Stimulated activated CD4-positive, alpha-beta T cell treated with anti-CD3 and anti-CD28 coated beads, Interleukin-15, amount 100 ng/mL, for 48 hours (primary cell): ENCODE results near the gene MAN2B2.

ENCODE experiments used
- DNase-seq, 2 donors: peaks; one replicate each; pipeline ENCODE4 v3.0.0-alpha.2; 2020; ENCODE audit warnings: low read depth in 2 of 2

The MAN2B2 gene

DNA sequence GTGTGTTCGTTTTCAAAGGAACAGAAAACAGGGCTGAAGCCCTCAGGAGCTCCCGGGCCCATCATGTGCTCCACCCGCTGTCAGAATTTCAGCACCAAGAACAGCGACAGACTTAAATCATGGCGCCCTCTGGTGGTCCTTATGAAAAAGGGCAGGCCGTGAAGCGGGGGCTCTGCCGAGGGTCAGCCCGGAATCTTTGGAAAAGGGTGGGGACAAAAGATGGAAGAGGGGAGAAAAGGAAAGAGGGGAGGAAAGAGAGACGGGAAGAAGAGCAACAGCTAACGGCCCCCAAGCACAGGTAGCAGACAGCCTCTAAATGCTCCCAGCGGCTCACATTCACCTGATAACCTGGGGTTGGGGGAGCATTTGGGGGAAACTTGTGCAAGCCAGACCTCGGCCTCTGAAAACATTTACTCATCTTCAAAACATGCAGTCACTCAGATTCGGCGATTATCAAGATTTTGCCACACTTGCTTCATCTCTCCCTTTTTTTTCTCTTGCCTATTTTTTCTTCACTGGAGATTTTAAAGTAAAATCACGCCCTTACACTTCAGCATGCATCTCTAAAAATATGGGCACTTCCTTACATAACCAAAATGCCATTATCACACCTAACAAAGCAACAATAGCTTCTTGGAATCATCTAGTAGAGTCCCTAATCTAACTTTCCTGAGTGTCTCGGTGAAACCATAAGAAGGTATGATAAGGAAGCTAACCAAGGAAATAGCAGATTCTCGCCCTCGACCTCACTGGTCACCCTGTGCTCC lies 28.1 kb upstream of the MAN2B2 start:
- DNase-seq = peak; percentile 14 to 19

DNA sequence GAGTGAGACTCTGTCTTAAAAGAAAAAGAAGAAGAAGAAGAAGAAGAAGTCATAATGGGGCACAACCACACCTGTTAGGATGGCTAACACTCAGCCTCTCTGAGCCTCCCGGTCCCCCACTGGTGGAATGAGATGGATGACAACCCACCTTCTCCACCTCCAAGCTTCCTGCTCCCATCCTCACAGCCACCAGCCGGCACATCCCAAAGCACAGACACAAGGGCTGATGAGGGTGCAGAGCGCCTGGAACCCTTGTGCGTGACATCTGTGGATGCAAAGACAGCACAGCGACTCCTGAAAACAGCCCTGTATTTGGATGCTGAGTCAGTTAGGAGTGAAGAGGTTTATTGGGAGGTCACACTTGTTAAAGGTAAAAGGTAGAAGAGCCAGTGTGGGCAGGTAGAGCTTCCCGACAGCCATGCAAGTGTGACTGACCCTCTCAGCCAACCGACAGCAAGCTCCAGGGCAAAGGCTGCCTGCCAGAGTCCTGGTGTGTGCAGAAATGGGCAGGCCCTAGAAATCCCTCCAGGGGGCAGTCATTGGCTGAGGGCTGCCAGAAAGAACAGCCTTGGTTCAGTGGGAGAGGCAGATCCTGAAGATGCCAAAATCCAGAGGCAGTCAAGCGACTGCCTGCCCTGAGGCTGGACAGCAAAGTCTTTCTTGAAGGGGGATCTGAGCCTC lies 26.6 kb upstream of the MAN2B2 start:
- no peak for DNase-seq

DNA sequence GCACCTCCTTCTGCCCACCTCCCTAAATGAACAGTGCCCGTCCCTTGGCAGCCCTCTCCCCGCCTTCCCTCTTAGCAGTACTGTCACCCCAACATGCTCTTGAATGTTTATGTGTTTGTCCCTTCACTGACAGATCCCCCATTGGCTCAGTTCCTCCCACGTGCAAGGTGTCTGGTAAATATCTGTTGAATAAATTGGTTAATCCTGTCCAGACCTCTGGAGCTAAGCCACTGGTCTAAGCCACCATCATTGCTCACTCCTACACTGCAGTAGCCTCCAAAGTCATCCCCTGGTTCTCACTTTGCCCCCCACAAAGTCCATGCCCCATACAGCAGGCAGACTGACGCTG lies 26.1 kb upstream of the MAN2B2 start:
- no peak for DNase-seq

- DNase-seq = no peak
Measured at GRCh38 chr4:6549445-6549844, 25.5 kb upstream of the MAN2B2 start.

- DNase-seq = no peak
Measured at GRCh38 chr4:6549890-6550620, 24.9 kb upstream of the MAN2B2 start.

GRCh38 chr4:6550821-6551220 lies 24.2 kb upstream of the MAN2B2 start:
- no peak for DNase-seq

GRCh38 chr4:6551660-6552059 lies 23.3 kb upstream of the MAN2B2 start:
- no peak for DNase-seq

- DNase-seq = no peak
Measured at GRCh38 chr4:6555519-6555918, 19.5 kb upstream of the MAN2B2 start.

GRCh38 chr4:6556263-6556662 lies 18.7 kb upstream of the MAN2B2 start:
- DNase-seq = no peak

- DNase-seq = no peak
Measured at GRCh38 chr4:6557185-6557584, 17.8 kb upstream of the MAN2B2 start.

DNA sequence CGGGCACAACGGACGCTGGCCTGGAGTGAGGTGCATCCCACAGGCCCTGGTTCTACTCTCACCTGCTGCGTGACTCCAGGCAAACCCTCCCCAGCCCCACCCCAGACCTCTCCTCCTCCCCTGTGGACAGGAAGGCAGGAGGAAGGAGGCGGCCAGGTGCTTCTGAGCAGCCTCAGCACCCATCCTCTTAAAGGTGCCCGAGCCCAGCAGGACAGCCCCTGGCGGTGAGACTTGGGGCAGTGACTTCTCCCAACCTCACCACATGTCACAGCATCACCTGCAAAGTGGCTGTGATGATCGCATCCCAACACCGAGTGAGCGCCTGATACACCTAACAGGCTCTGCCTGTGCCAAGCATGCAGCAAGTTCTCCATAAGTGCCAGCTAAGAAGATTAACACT lies 17.1 kb upstream of the MAN2B2 start:
- DNase-seq = no peak

DNA sequence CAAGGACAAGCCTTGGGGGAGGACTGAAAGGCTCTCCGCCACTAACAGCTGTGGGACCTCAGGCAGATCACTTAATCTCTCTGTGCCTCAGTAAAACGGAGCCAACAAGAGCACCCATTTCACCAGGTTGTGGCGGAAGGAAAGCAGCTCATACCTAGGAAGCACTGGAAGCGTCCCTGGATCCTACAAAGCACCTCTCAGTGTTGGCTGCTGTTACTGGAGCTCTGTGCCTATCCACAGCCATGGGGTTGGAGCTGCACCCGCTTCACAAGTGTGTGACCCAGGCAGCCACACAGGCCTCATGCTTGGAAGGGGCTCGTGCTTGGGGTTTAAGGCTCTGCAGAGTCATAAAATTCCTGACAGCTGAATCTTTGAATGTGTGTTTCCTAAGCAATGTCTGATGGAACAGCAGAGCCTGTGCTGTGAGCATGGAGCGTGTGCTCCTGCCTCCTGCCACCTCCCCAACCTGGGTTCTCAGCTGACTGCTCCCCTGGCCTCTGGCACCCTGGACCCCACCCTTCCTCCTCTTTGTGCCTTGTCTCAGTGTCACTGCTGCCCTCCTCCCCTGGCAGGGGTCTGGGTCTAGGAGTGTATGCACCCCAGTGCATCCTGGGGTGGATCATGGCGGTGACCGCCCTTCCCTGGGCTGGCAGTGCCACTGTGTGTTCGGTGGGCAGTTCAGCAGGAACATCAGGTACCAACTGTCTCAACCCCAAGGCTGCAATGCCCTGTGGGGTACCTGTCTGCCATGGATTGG lies 14.4 kb upstream of the MAN2B2 start:
- no peak for DNase-seq

- DNase-seq = no peak
Measured at GRCh38 chr4:6561173-6561516, 13.8 kb upstream of the MAN2B2 start.

DNA sequence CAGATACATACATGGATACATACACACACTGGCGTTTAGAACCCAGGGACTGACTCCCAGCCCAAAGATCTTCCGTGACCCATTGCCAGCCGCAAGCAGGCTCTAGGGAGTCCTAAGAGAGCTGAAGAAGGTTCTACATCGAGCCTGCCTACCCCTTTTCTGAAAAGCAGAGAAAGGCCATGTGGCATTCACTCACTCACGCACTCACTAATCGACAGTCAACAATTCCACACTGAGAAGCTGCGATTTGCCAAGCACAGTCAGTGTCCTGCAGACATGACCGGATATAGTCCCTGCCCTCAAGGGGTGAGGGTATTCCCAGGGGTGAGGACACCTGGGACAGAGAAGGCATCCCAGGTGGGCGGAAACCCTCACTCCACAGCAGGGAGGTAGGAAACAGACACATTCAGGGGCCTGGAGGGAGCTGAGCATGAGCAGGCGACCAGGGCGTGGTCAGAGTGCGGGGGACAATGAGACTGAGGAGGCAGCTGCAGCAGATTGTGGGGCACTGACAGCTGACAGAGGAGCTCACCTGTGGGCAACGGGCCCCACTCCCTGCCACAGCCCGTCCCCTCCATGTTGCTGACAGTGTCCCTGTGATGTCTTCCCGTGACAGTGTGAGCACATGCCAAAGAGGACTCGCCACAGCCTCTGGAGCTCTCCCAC lies 13.2 kb upstream of the MAN2B2 start:
- no peak for DNase-seq

GRCh38 chr4:6562931-6563901 lies 11.8 kb upstream of the MAN2B2 start:
- DNase-seq = no peak

GRCh38 chr4:6563935-6564645 lies 10.9 kb upstream of the MAN2B2 start:
- DNase-seq = no peak

- no peak for DNase-seq
Measured at GRCh38 chr4:6565691-6566390, 9.1 kb upstream of the MAN2B2 start.

- DNase-seq = no peak
Measured at GRCh38 chr4:6566391-6567190, 8.4 kb upstream of the MAN2B2 start.
